Measurements from ENCODE around the gene SRCAP. TPM values are rescaled to one million over a fixed set of nuclear protein-coding genes. Genes with fewer than 3 reads are reported as not detected.

SRCAP gene
- total RNA-seq, 1 experiment from 2014 or later: 11.4 TPM

Other genes starting within 250 kb of the SRCAP start
- 0.17 and 0.26 TPM in 2 replicates for gene ITGAL, start 226.4 kb upstream of the SRCAP start, total RNA-seq (2014; rRNA removed; shearing (Covaris generic))
- gene ZNF768, start 172.6 kb upstream of the SRCAP start, total RNA-seq (2014; rRNA removed; shearing (Covaris generic)): 43.7 and 61.6 TPM in 2 replicates
- 2.0 and 2.5 TPM in 2 replicates for gene ZNF747, start 164.3 kb upstream of the SRCAP start, total RNA-seq (2014; rRNA removed; shearing (Covaris generic))
- gene ZNF764, start 140.8 kb upstream of the SRCAP start, total RNA-seq (2014; rRNA removed; shearing (Covaris generic)): 7.3 and 8.1 TPM in 2 replicates
- gene ZNF688, start 127.5 kb upstream of the SRCAP start, total RNA-seq (2014; rRNA removed; shearing (Covaris generic)): 6.9 and 11.9 TPM in 2 replicates
- not detected in 2 replicates for gene ZNF785, start 113.5 kb upstream of the SRCAP start, total RNA-seq (2014; rRNA removed; shearing (Covaris generic))
- 11.7 and 16.6 TPM in 2 replicates for gene ZNF689, start 88.8 kb upstream of the SRCAP start, total RNA-seq (2014; rRNA removed; shearing (Covaris generic))
- 9.1 and 13.7 TPM in 2 replicates for gene PRR14, start 48.2 kb upstream of the SRCAP start, total RNA-seq (2014; rRNA removed; shearing (Covaris generic))
- 16.0 and 24.9 TPM in 2 replicates for gene FBRS, start 40.7 kb upstream of the SRCAP start, total RNA-seq (2014; rRNA removed; shearing (Covaris generic))
- 57.7 and 61.5 TPM in 2 replicates for gene PHKG2, start 49.3 kb downstream of the SRCAP start, total RNA-seq (2014; rRNA removed; shearing (Covaris generic))
- 6.5 and 10.5 TPM in 2 replicates for gene CFAP119, start 62.9 kb downstream of the SRCAP start, total RNA-seq (2014; rRNA removed; shearing (Covaris generic))
- 105 and 107 TPM in 2 replicates for gene RNF40, start 63.2 kb downstream of the SRCAP start, total RNA-seq (2014; rRNA removed; shearing (Covaris generic))
- gene ZNF629, start 88.0 kb downstream of the SRCAP start, total RNA-seq (2014; rRNA removed; shearing (Covaris generic)): 20.5 and 20.8 TPM in 2 replicates
- 57.3 and 60.8 TPM in 2 replicates for gene BCL7C, start 194.9 kb downstream of the SRCAP start, total RNA-seq (2014; rRNA removed; shearing (Covaris generic))
- gene CTF1, start 197.4 kb downstream of the SRCAP start, total RNA-seq (2014; rRNA removed; shearing (Covaris generic)): 1.9 and 2.3 TPM in 2 replicates
- gene FBXL19, start 224.4 kb downstream of the SRCAP start, total RNA-seq (2014; rRNA removed; shearing (Covaris generic)): 18.7 and 32.5 TPM in 2 replicates
- 46.4 and 50.8 TPM in 2 replicates for gene ORAI3, start 249.9 kb downstream of the SRCAP start, total RNA-seq (2014; rRNA removed; shearing (Covaris generic))

Measured in A172 (cell line).